Osteoblast (primary cell): ENCODE results near the gene MIX23. TPM values are rescaled to one million over a fixed set of nuclear protein-coding genes. Genes with fewer than 3 reads are reported as not detected.

Experiments
- DNase-seq: peaks from one replicate; pipeline ENCODE4 v3.0.0; 2011; ENCODE audit warnings: low spot score, mixed read lengths; ENCODE audit not compliant: insufficient read length; ENCODE audit errors: missing footprints
- H2AFZ ChIP-seq: 2 replicates; pipeline ENCODE4 v1.6.0; 2011; ENCODE audit warnings: mild to moderate bottlenecking, low read length
- H3K27ac ChIP-seq: 2 replicates; pipeline ENCODE4 v1.5.1; 2011; ENCODE audit warnings: mild to moderate bottlenecking, low read depth, low read length, moderate library complexity
- H3K27me3 ChIP-seq: 2 replicates; pipeline ENCODE4 v1.6.0; 2012; ENCODE audit warnings: mild to moderate bottlenecking, control low read depth, inconsistent platforms, low read length, moderate library complexity; ENCODE audit not compliant: insufficient read depth
- H3K36me3 ChIP-seq: 2 replicates; pipeline ENCODE4 v1.5.1; 2011; ENCODE audit warnings: mild to moderate bottlenecking, low read length, control low read depth, moderate library complexity; ENCODE audit not compliant: insufficient read depth
- H3K4me1 ChIP-seq: 2 replicates; pipeline ENCODE4 v1.5.1; 2011; ENCODE audit warnings: mild to moderate bottlenecking, low read length, control low read depth, moderate library complexity; ENCODE audit not compliant: insufficient read depth
- H3K4me2 ChIP-seq: 2 replicates; pipeline ENCODE4 v1.6.0; 2011; ENCODE audit warnings: mild to moderate bottlenecking, low read length; ENCODE audit not compliant: insufficient read depth
- H3K4me3 ChIP-seq: fragments of 200-600 bp; sonication (generic); 3 replicates; pipeline ENCODE4 v1.5.1; 2012; ENCODE audit warnings: mild to moderate bottlenecking, low read length, inconsistent platforms; ENCODE audit not compliant: insufficient read depth
- H3K79me2 ChIP-seq: 2 replicates; pipeline ENCODE4 v1.6.0; 2012; ENCODE audit warnings: mild to moderate bottlenecking, low read length, control low read depth, inconsistent platforms; ENCODE audit not compliant: insufficient read depth
- H3K9me3 ChIP-seq: 2 replicates; pipeline ENCODE4 v1.5.1; 2011; ENCODE audit warnings: low read depth, low read length, control low read depth
- H4K20me1 ChIP-seq: 2 replicates; pipeline ENCODE4 v1.6.0; 2012; ENCODE audit warnings: mild to moderate bottlenecking, low read length, control low read depth; ENCODE audit not compliant: insufficient read depth
- CTCF ChIP-seq: IDR thresholded peaks from 2 replicates; pipeline ENCODE4 v1.5.1; 2011; ENCODE audit warnings: mild to moderate bottlenecking, low read depth, low read length, moderate library complexity; ENCODE audit errors: extremely low read depth
- total RNA-seq: library from RNA; depleted of rRNA; stranded (reverse); fragments of >200 nt; gene quantifications from 2 replicates; pipeline ENCODE4 v1.2.3, GENCODE V29; 2012

The MIX23 gene
- total RNA-seq, 1 donor: 17.0 TPM

- Histone ChIP-seq H3K79me2 (no peaks in the 10 kb centered on the region), H3K9me3 (no peaks in the 10 kb centered on the region), H3K4me3 (no peak overlapping the region), H3K36me3 (peaks cover 6% of the 10 kb centered on the region), H2AFZ (no peak overlapping the region), H3K4me1 (no peaks in the 10 kb centered on the region), H3K27ac (peak overlapping the region; percentile 9), H3K4me2 (no peak overlapping the region), H4K20me1 (no peaks in the 10 kb centered on the region), H3K27me3 (no peaks in the 10 kb centered on the region)
- DNase-seq: no peak
- no peak for TF ChIP-seq CTCF
Measured at GRCh38 chr3:122365073-122365472, 18.0 kb downstream of the MIX23 start.

- Histone ChIP-seq H4K20me1 (no peaks in the 10 kb centered on the region), H3K9me3 (no peaks in the 10 kb centered on the region), H3K4me1 (no peaks in the 10 kb centered on the region), H3K4me2 (no peak overlapping the region), H3K27me3 (no peaks in the 10 kb centered on the region), H3K79me2 (no peaks in the 10 kb centered on the region), H3K27ac (no peak overlapping the region), H3K4me3 (no peak overlapping the region), H3K36me3 (peaks cover 6% of the 10 kb centered on the region), H2AFZ (no peak overlapping the region)
- DNase-seq: no peak
- no peak for TF ChIP-seq CTCF
Measured at GRCh38 chr3:122364490-122364889, 18.5 kb downstream of the MIX23 start.

- Histone ChIP-seq H2AFZ (no peak overlapping the region), H4K20me1 (no peaks in the 10 kb centered on the region), H3K79me2 (no peaks in the 10 kb centered on the region), H3K27ac (no peak overlapping the region), H3K36me3 (peaks cover 6% of the 10 kb centered on the region), H3K4me3 (no peak overlapping the region), H3K4me1 (no peaks in the 10 kb centered on the region), H3K27me3 (no peaks in the 10 kb centered on the region), H3K4me2 (no peak overlapping the region), H3K9me3 (no peaks in the 10 kb centered on the region)
- no peak for DNase-seq
- TF ChIP-seq CTCF: no peak
Measured at GRCh38 chr3:122362026-122362425, 21.0 kb downstream of the MIX23 start.

- peaks cover 6% of the 10 kb centered on the region for H3K36me3 ChIP-seq
- H3K4me3 ChIP-seq: no peak overlapping the region
- H4K20me1 ChIP-seq: no peaks in the 10 kb centered on the region
- no peaks in the 10 kb centered on the region for H3K4me1 ChIP-seq
- no peak for TF ChIP-seq CTCF
- H3K27ac ChIP-seq: no peak overlapping the region
- H3K27me3 ChIP-seq: no peaks in the 10 kb centered on the region
- no peak overlapping the region for H3K4me2 ChIP-seq
- no peak for DNase-seq
- H2AFZ ChIP-seq: no peak overlapping the region
- no peaks in the 10 kb centered on the region for H3K79me2 ChIP-seq
- no peaks in the 10 kb centered on the region for H3K9me3 ChIP-seq
Measured at GRCh38 chr3:122358703-122359032, 24.4 kb downstream of the MIX23 start.
